NCI-H2081 treated with DMSO at 0.1 percent for 48 hours (cell line): Measurements from ENCODE around the gene TMEM232.
"Not testable (repeated sequence)": the region's sequence is repeated elsewhere in the genome, so short reads cannot be mapped to it uniquely, and the experiment has no call there.

ENCODE experiments used
- DNase-seq: peaks from one replicate; lab custom pipeline; 2025; lab: John Stamatoyannopoulos, UW

TMEM232 gene

DNA sequence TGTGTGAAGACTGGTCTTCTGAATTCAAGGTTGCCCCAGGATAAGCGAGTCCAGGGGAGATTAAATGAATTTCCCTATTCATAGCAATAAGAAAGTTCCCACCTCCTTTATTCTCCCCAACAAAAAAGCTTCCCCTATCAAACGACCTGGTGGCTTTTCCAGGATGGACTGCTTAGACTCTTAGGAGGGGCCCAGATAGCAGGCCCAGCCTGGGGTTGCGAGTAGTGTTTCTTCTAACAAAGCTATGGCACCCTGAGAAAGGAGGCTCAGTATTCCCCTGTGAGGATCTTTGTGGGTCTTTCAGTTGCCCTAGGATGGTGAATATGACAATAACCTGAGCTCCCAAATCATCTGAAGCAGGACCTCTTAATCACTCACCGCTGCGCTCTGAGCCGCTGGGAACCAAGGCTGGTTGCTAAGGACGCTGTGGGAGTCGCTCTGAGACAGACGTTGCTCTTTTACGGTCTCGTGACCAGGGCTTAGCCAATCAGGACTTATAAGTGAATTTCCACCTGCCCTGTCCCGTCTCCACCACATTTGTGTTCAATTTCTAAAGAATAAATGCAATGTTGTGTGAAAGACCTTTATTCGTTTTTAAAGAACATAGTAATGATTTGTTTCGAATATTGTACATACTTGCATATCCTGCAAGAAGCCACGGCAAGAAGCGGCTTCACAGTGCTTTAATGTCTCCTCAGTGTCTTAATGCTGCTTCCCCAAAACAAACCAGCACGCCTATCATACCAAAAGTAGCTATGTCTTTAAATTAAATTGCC is at the start of gene TMEM232:
TSS of gene TMEM232 (minus strand) at position 423 of the 776 bp plus-strand sequence. CDS start 59,319 bp downstream, outside the sequence.
- peak; percentile 35 for DNase-seq

DNA sequence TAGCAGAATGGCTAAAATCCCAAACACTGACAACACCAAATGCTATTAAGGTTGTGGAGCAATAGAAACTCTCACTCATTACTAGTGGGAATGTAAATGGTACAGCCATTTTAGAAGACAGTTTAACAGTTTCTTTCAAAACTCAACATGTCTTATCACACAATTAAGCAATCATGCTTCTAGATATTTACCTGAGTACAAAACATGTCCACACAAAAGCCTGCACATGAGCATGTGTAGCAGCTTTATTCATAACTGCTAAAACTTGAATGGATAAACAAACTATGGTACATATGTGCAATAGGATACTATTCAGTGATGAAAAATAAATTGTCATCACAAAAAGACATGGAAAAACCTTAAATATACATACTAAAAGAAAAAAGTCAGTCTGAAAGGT is 43.8 kb upstream of the TMEM232 start:
- DNase-seq, result no peak

DNA sequence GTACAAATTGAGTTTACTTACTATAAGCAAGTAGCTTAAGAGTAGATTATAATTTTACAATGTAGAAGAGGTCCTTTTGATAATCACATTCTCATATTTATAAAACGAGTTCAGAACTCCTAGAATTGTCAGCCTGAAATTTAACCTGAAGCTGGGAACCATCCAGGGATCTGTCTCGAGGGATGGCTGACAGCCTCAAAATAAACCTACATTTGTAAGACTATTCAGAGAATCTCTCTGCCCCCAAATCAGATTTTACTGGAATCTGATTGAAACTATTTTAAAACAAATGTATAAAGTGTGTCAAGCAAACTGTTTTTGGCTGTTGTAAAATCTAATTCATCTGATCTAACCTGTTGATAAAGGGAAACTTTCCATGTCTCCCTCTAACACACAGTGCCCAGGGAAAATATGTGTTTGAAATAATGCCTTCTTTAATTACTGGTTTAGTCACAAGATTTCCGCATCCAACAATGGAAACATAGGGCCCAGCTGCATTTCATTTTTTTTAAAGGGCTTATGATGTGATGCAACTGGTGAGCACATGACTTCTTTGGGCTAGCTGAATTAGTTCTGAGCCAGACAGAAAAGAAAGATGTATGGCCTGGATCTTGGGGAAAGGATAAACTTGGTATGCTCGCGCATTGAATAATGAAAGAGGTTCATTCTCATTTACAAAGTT is 42.7 kb upstream of the TMEM232 start:
- no peak for DNase-seq

DNA sequence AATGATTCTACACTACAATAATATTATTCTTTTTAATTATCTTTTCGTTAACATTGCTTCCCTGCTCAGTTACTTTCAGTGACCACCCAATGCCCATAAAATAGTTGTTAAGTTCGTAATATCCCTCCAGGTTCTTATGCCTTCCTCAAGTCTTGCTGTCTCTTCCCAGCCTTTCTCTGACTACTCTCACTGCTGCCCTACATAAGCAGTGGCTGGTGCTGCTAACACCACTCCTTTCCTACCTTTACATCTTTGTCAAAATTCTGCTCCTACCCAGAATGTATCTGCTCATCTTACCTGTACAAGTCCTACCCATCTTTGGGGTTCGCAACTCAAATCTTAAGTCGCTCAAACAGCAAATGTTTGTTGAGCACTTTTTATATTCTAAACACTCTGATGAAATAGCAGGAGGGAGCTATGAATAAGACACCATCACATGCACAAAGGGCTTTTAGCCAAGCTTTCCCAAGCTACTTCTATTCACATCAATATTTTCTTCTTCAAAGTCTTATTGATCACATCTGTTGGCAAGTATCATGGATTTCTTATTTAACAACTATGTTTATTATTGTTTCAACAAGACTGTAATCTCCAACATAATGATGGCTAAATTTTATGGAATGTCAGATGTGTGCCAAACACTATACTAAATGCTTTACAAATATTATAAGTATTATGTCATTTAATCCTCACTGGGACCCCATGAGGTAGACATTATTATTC is 41.8 kb upstream of the TMEM232 start:
- DNase-seq, result no peak

DNA sequence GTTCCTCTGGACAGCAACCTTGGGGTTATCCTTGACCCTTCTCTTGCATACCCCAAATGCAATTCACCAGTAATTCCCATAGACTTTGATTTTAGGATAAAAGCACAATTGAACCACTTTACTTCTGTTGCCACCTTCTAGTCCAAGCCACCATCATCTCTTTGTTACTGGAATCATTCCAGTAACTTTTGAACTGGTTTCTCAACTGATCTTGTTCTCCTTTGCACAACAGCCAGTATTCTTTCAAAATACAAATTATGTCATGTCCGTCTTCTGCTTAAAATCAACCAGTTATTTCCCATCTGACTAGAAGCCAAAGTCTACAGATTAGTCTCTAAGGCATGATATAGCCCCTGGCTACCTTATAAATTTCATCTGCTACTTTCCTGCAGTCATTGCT is 33.7 kb upstream of the TMEM232 start:
- DNase-seq, result no peak

DNA sequence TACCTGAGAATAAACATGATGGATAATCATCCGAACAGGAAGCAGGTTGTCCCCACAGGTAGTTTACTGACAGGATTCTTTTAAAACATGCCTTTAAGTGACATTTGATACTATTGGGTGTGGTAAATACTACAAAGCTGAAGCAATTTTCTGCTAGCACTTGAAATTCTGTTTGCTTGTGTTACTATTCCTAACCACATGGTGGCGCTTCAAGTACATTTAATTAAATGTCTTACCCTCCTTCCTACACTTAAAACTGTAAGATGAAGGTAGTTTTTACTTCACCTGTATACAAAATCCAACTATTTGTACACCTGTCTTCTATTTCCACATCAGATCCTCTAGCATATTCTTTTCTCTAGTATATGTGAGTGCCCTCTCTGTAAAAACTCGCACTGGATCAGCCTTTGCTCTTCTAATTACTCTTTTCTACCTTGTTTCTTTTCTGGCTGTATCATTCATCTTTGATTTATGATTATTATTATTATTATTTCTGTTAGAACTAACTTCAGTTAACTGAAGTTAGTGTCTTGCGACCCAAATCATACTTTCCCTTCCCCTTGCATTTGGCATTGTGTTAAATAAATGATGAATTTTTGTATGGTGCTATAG is 30.8 kb upstream of the TMEM232 start:
- DNase-seq, result no peak

DNA sequence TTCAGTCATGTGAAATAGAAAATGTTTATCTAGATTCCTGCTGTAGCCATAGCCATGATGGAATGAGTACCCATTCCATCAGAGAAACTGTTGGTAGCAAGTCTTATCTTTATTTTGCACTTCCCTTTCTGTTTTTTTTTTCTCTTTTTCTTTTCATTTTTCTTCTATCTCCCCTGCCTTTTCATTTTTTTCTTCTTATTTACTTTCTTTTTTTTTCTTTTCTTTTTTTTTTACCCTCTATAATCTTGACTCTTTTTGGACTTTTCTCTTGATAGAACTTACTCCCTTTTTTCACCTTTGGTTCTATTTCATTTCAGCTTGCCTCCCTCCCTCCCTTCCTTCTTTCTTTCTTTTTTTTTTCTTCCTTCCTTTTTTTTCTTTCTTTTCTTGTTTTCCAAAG is 27.7 kb upstream of the TMEM232 start:
- DNase-seq, result no peak

DNA sequence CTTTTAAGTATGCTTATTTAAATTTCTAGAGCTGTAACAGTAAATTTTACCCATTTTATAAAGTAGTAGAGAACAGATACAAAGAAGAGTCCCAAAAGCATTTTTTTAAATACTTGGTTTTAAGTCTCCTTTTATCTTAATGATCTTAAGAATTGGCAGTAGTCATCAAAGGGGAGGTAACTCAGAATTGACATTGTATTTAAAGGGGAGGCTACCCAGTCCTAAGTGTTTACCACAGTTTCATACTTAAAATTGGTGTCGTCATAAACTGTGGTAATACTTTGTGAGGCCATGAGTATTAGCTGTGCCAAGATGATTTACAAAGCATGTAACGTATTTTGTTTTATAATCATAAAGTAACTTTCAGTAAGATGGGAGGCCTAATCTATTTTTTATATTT is 27.1 kb upstream of the TMEM232 start:
- no peak for DNase-seq

DNA sequence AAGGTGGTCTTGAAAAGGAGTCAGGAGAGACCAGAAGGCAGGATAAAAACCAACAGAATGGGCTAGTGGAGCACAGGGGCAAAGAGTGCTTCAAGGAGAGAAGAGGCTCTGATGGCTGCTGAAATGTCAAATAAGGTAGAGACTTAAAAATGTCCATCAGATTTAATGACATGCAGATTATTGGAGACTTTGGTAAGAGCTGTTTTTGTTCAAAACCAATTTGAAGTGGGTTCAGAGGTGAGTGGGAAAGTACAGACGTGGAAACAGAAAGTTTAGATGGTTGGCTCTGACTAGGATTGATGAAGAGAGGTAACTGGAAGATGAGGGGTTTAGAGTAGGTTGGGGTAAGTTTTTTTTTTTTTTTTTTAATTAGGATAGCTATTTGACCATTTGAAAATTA is 26.5 kb upstream of the TMEM232 start:
- DNase-seq, result no peak

DNA sequence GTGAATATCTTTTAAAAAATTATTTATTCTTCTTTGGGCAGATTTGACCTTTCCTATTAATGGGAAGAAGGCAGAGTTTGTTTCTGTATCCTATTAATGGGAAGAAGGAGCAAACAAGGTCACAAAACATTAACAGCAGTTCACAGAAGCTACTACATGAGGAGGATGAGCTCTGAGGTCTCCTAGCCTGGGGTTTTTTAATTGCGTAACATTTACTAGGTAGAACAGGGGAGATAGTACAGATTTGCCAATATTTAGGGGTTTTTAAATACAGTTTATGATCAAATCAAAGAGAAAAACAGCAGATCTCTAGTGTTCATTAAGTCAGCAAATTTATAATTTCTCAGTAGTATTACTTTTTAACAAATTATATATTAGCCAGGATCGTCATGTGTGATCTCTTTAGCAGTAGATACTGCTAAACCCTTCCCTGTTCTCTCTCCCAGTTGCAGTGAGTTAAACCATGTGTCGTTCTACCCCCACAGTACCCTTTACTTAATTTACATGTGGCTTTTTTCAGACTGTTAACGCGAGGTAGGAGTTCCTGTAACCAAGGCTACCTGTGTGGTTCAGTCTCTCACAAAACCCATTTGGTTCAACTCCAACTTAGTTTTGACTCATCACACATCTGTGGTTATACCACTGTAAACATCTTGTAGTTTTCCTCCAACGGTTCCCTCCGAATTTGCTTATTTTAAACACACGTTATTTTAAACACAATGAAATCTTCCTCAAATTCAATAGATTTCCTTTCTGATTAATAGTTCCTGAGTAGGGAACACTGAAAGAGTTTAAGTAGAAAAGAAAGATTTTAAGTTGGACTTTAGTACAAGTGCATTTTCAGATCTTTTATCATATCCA is 25.7 kb upstream of the TMEM232 start:
- DNase-seq, result no peak

DNA sequence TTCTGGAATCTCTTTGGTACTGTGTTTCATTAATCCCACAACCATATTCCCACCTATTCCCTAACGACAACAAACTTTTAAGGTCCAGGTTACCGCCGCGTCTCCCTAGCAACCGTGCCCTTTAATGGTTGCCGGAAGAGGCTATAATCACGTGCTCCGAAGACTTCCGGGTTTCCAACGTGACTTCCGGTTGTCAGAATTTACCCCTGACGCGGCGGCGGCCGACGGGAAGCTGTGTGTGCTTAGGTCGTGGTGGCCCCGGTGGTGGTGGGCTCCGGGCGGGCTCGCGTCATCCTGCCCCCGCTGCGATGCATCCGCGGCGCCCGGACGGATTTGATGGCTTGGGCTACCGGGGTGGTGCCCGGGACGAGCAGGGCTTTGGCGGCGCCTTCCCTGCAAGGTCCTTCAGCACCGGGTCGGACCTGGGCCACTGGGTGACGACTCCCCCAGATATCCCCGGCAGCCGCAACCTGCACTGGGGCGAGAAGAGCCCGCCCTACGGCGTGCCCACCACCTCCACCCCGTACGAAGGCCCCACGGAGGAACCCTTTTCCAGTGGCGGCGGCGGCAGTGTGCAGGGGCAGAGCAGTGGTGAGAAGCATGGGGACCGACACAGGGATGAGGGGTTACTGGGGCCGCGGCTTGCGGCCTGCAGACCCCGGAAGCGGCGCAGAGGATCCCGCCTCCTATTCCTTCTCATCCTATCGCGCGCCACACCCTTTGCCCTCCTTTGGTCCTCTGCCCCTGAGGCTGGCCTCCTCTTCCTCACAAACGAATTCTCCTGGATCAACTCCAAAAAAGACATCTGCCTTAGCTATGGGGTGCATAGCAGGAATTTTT is 12.6 kb upstream of the TMEM232 start, which contains the start of gene SLC25A46:
TSS of gene SLC25A46 (plus strand) at position 196 of the 840 bp plus-strand sequence. CDS start at position 309, 113 bp downstream.
- DNase-seq, result peak; percentile 39

DNA sequence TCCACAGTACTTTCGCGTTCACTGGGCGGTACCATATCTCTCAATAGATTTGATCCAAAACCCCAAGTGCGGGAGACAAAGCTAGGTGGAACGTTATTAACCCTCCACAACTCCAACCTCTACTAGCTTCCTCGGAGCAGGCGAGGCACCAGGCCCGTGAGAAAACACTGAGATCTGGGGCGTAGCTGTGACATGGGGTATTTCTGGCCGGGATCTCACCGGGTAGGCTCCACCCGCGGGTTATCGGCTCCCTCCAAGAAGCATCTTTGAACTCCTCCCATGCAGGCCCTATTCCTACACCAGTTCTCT is 12.0 kb upstream of the TMEM232 start:
- no peak for DNase-seq

DNA sequence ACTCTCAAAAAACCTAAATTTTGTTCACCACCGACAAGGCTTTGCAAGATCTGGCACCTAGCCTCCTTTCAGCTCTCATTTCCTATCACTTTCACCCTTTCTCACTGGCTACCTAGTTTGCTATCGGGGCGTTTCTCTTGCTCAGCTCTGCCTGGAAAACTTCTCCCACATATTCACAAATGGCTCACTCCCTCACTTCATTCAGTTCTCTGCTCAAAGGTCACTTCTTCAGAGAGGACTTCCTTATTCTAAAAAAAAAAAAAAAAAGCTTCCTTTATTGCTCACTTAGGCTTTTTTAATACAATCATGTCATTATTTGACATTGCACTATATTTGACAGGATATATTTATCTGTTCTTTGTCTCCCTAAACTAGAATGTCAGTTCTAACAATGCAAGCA is 10.3 kb upstream of the TMEM232 start:
- no peak for DNase-seq

DNA sequence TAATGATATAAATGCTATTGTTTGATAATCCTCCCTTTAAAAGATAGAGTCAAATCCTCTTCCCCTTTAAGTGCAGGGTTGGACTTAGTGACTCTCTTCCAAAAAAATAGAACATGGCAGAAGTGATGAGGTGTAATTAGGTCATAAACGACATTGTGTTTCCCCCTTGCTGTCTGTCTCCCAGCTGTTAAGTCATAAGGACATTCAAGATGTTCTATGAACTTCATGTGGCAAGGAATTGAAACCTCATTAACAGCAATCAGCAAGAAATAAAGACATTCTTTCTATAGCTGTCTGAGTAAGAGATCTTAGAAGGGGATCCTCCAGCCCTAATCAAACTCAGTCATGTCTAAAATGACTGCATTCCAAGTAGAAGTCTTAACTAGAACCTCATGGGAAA is 9.1 kb upstream of the TMEM232 start:
- no peak for DNase-seq

DNA sequence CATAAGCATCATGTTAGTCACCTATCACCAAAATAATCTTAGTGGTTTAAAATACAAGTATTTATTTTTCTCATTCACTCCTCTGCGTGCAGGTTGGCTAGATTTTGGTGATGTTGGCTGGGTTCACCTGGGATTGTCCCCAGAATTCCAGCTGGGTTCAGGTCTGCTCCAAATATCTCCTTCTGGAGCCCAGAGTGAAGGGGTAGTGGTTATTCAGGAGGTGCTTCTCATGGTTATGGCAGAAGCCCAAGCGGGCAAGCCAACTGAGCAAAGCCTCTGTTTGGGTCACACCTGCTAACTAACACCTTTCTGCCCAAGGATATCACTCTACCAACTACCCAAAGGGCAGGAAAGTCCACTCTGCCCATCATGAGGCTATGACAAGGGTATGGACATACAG is 7.6 kb upstream of the TMEM232 start:
- no peak for DNase-seq

DNA sequence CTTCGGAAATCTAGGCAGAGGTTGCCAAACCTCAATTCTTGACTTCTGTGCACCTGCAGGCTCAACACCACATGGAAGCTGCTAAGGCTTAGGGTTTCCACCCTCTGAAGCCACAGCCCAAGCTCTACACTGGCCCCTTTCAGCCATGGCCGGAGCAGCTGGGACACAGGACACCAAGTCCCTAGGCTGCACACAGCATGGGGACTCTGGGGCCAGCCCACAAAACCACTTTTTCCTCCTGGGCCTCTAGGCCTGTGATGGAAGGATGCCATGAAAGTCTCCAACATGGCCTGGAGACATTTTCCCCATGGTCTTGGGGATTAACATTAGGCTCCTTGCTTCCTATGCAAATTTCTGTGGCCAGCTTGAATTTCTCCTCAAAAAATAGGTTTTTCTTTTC is 5.0 kb upstream of the TMEM232 start:
- not testable (repeated sequence) for DNase-seq

DNA sequence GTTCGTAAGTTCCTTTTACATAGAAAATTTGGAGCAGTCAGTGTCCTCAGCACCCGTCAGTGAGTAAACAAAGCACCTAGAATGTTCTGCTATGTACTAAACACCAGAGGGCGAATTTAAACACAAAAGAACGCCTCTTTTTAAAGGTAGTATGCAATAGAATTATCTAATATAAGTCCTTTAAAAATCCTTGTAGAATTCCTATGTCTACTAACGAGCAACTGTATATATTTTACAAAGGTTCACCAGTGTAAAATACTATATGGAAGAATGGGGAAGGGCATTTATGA is 499 bp upstream of the TMEM232 start:
- DNase-seq, result no peak

DNA sequence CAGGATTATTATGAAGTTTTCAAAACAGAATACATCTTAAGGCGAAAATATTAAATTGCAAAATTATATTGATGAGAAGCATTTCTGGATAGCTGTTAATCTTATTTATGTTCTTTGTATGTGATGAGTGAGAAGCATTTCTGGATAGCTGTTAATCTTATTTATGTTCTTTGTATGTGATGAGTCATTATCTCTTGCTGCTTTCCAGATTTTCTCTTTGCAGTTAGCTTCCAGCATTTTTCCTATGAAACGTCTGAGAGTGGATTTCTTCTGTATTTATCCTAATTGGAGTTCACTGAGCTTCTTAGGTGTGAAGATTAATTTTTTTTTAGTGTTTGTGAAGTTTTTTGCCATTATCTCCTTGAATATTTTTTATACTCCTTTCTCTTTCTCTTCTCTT is 8.2 kb downstream of the TMEM232 start:
- DNase-seq, result no peak

DNA sequence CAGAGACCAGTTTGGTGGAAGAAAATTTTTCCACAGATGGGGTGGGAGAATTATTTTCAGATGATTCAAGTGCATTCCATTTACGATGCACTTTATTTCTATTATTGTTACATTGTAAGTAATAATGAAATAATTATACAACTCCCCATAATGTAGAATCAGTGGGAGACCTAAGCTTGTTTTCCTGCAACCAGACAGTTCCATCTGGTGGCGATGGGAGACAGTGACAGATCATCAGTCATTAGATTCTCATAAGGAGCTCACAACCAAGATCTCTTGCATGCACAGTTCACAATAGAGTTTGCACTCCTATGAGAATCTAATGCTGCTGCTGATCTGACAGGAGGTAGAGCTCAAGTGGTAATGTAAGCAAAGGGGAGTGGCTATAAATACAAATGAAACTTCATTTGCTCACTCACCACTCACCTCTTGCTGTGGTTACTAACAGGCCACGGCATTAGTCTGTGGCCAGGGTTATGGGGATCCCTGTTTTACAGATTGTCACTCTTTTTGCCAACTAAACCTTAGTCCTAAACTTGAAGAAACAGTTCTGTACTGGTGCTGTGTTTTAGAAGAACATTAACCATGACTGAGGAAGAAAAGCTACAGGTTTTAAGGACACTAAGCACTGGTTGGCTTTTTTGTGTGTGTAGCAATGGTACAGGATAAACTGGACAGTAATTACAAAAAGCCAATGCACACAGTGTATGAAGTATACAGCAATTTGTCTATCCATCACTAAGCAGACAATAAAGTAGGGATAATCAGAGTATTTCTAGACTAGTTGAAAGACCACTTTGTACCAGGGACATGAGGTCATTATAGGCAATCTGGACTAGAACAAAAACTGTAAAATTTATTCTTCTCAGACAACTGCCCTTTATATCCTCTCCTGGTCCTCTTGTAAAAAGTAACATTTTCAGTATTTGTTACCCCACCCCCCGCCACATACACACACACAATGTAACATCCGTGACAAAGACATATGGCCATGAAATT is 9.9 kb downstream of the TMEM232 start:
- DNase-seq, result no peak
